IPS-20b (cell line): ENCODE measurements around the gene TMUB1.

Source experiments
- H3K27ac ChIP-seq: one replicate; pipeline ENCODE4 v1.5.1; 2013; ENCODE audit warnings: low read length
- H3K27me3 ChIP-seq: 2 replicates; pipeline ENCODE4 v1.6.1; 2013; ENCODE audit warnings: mild to moderate bottlenecking, low read length, inconsistent platforms; ENCODE audit not compliant: insufficient read depth
- H3K36me3 ChIP-seq: 2 replicates; pipeline ENCODE4 v1.6.1; 2013; ENCODE audit warnings: low read depth, mild to moderate bottlenecking, inconsistent platforms, low read length, moderate library complexity; ENCODE audit not compliant: insufficient read depth
- H3K4me1 ChIP-seq: 2 replicates; pipeline ENCODE4 v1.6.1; 2013; ENCODE audit warnings: mild to moderate bottlenecking, control low read depth, inconsistent platforms, low read length, moderate library complexity; ENCODE audit not compliant: insufficient read depth
- H3K4me3 ChIP-seq: 2 replicates; pipeline ENCODE4 v1.5.1; 2013; ENCODE audit warnings: mild to moderate bottlenecking, low read length, inconsistent platforms
- H3K9ac ChIP-seq: 2 replicates; pipeline ENCODE4 v1.6.1; 2013; ENCODE audit warnings: low read depth, mild to moderate bottlenecking, inconsistent platforms, low read length, moderate library complexity
- H3K9me3 ChIP-seq: 2 replicates; pipeline ENCODE4 v1.6.1; 2013; ENCODE audit warnings: mild to moderate bottlenecking, low read depth, low read length, inconsistent platforms; ENCODE audit not compliant: insufficient read depth

The TMUB1 gene

DNA sequence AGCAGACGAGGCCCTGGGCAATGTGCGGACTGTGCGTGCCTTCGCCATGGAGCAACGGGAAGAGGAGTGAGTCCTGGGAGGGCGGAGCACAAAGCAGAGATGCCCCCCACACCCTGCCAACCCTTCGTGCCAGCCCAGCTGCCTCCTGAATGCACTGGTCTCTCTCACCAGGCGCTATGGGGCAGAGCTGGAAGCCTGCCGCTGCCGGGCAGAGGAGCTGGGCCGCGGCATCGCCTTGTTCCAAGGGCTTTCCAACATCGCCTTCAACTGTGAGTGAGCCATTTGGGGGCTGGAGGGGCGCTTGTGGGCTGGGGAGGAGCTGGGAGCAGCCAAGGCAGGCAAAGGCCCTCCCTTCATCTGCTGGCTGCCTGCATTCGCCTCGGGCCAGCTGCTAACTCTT, 47.4 kb downstream of the TMUB1 start:
- H3K27me3 ChIP-seq, result no peaks in the 10 kb centered on the region
- no peak overlapping the region for H3K4me3 ChIP-seq
- no peaks in the 10 kb centered on the region for H3K9me3 ChIP-seq
- peaks cover 14% of the 10 kb centered on the region; the same call in 1 of the 2 replicates for H3K36me3 ChIP-seq
- H3K4me1 ChIP-seq, result no peaks in the 10 kb centered on the region
- no peak overlapping the region for H3K9ac ChIP-seq
- H3K27ac ChIP-seq, result no peak overlapping the region

DNA sequence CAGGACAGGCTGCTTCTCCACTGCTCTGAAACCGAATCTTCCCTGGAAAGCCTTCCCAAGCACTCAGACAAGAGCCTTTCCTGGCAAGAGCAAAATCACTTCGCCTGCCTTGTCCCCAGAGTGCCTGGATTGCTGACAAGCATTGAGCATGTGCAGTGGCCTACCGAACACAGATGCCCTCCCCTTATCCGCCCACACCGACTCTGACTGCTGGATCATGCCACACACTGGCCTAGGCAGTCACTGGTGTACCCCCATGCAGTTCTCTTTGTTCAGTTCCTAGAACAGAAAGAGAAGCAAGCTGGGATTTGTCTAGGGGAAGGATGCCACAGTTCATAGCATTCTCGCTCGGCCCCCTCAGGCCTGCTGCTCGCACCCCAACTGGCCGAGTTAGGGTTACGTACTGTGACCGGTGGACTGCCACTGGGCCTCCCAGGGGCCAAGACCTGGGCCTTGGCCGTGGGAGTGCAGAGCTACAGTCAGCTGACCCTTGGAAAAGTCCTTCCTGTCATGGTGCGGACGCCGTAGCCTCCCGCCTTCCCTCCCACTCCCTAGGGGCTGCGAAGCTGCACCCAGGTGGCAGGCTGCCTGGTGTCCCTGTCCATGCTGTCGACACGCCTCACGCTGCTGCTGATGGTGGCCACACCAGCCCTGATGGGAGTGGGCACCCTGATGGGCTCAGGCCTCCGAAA, 48.1 kb downstream of the TMUB1 start:
- Histone ChIP-seq H3K27me3 (no peaks in the 10 kb centered on the region), H3K4me1 (no peaks in the 10 kb centered on the region), H3K27ac (no peak overlapping the region), H3K4me3 (no peak overlapping the region), H3K36me3 (peaks cover 14% of the 10 kb centered on the region; the same call in 1 of the 2 replicates), H3K9ac (no peak overlapping the region), H3K9me3 (no peaks in the 10 kb centered on the region)

DNA sequence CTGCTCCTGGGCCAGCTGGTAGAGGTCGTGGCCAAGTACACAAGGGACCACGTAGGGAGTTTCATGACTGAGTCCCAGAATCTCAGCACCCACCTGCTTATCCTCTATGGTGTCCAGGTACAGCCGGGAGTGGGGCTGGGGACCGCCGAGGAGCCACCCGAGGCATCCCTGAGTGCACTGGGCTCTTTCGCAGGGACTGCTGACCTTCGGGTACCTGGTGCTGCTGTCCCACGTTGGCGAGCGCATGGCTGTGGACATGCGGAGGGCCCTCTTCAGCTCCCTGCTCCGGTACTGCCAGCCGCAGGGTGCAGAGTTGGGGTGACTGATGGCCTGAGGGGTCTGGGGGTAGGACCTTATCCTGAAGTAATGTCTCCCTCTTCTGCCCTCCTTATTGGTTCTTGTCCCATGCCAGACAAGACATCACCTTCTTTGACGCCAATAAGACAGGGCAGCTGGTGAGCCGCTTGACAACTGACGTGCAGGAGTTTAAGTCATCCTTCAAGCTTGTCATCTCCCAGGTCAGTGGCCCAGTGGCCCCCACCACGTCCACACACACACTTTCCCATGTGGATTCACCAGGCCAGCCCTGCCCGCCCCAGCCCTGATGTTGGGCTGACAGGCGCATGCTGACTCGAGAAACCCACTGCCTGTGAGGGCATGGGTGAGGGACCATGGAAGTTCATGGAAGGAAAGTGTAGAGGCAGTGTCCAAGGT, 48.8 kb downstream of the TMUB1 start:
- no peak overlapping the region for H3K9ac ChIP-seq
- no peak overlapping the region for H3K27ac ChIP-seq
- no peaks in the 10 kb centered on the region for H3K27me3 ChIP-seq
- H3K36me3 ChIP-seq, result peaks cover 14% of the 10 kb centered on the region; the same call in 1 of the 2 replicates
- no peaks in the 10 kb centered on the region for H3K4me1 ChIP-seq
- no peaks in the 10 kb centered on the region for H3K9me3 ChIP-seq
- no peak overlapping the region for H3K4me3 ChIP-seq

DNA sequence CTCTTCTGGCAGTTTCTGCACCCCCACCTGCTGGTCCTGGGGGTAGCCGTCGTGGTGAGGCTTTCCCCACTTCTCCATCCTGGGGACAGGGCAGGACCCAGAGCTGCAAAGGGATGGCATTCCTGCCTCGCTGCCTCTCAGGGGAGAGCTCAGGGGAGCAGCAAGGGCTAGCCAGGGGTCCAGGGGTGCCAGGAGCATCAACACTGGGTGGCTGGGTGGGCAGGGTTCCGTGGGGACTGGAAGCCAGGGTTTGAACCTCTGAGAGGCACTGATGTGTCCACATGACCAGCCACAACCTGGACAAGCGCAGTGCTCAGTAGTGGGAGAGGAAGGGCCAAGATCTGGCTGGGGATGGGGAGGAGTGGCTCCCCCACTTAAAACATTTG, 49.4 kb downstream of the TMUB1 start:
- no peak overlapping the region for H3K9ac ChIP-seq
- H3K27ac ChIP-seq, result no peak overlapping the region
- no peak overlapping the region for H3K4me3 ChIP-seq
- H3K27me3 ChIP-seq, result no peaks in the 10 kb centered on the region
- H3K4me1 ChIP-seq, result no peaks in the 10 kb centered on the region
- H3K36me3 ChIP-seq, result peaks cover 14% of the 10 kb centered on the region; the same call in 1 of the 2 replicates
- H3K9me3 ChIP-seq, result no peaks in the 10 kb centered on the region

DNA sequence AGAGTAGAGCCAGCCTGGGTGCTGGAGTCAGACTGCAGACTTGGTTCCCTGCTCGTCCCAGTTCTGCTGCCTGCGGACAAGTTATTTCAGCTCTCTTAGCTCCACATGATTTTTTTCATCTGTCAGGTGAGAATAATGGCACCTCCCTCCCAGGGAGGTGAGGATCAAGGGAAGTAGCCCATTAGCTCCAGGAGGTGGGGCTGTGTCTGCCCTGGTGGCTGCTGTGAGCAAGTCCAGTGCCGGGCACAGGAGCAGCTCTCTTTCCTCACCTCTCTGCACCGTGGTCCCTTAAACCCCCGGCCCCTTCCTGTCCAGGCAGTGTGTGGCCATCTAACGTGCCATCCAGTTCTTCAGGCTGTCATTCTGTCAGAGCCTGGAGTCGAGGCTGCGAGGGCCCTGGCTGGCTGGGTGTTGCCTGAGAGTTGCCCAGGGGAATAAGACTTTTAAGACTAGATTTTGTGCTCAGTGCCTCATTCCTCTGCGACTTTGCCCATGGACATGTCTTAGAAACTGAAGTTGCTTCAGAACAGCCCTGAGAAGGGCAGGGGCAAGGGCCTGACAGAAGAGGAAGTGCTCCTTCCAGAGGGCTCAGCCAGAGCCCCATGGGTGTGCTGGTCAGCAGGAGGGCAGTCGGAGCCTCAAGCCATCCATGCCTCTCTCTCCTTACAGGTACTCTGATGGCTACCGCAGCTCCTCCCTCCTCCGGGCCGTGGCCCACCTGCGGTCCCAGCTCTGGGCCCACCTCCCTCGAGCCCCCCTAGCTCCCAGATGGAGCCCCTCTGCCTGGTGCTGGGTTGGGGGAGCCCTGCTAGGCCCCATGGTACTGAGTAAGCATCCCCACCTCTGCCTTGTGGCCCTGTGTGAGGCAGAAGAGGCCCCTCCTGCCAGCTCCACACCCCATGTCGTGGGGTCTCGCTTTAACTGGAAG, 50.1 kb downstream of the TMUB1 start:
- no peaks in the 10 kb centered on the region for H3K4me1 ChIP-seq
- H3K4me3 ChIP-seq, result no peak overlapping the region
- H3K36me3 ChIP-seq, result peaks cover 14% of the 10 kb centered on the region; the same call in 1 of the 2 replicates
- no peak overlapping the region for H3K9ac ChIP-seq
- no peaks in the 10 kb centered on the region for H3K27me3 ChIP-seq
- H3K9me3 ChIP-seq, result no peaks in the 10 kb centered on the region
- H3K27ac ChIP-seq, result no peak overlapping the region
